Measurements from ENCODE around the gene CDHR2.

DNA sequence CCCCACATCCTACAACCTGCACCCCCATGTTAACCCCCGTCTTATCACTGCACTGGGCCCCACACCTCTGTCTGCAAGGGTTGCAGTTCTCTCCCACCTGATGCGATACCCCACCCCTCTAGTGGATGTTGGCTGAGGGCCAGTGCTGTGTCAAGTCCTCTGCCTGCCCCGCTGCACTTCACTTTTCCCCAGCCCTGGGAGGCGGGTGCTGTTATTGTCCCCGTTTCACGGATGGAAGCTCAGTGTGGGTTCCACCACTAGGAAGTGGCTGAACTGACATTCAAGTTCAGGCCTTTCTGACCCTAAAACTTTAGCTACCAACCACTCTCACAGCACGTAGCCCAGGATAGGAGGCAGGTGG, 77.7 kb downstream of the CDHR2 start:
- TF ChIP-seq POLR2A (IDR thresholded peaks at IDR 0.05) = no peak
- TF ChIP-seq, protein P1, sequence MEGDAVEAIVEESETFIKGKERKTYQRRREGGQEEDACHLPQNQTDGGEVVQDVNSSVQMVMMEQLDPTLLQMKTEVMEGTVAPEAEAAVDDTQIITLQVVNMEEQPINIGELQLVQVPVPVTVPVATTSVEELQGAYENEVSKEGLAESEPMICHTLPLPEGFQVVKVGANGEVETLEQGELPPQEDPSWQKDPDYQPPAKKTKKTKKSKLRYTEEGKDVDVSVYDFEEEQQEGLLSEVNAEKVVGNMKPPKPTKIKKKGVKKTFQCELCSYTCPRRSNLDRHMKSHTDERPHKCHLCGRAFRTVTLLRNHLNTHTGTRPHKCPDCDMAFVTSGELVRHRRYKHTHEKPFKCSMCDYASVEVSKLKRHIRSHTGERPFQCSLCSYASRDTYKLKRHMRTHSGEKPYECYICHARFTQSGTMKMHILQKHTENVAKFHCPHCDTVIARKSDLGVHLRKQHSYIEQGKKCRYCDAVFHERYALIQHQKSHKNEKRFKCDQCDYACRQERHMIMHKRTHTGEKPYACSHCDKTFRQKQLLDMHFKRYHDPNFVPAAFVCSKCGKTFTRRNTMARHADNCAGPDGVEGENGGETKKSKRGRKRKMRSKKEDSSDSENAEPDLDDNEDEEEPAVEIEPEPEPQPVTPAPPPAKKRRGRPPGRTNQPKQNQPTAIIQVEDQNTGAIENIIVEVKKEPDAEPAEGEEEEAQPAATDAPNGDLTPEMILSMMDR (IDR thresholded peaks at IDR 0.05) = no peak

Data from heart left ventricle (tissue), 13 donors.